VCaP (cell line): ENCODE results near the gene GARNL3.

Experiments used
- H3K27ac ChIP-seq: fragments of 450-650 bp; 2 replicates; pipeline ENCODE4 v1.5.1; 2017
- TF ChIP-seq, protein P1 (sequence below): fragments of 450-650 bp; conservative IDR thresholded peaks from 2 replicates; pipeline ENCODE4 v1.5.1; 2017; ENCODE audit warnings: mild to moderate bottlenecking, moderate library complexity

The GARNL3 gene

DNA sequence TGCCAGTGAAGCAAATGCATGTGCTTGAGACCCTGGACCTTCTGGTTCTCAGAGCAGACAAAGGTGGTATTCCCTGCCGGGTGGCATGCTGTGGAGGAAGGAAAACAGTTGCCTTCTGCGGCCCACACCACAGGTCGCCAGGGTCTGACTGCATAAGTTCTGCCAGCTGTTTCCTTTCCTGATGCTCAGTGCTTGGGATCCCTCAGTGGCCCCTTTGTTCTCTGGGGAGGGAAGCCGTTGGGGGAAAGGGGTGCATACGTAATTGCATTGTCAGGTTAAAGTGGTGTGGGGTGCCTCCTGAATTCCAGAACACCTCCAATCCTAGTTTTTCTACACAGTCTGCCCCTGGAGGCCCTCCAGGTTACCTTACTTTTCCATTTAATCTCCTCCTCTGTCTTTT, 89.3 kb downstream of the GARNL3 start:
- no peak overlapping the region for H3K27ac ChIP-seq
- TF ChIP-seq, protein P1, sequence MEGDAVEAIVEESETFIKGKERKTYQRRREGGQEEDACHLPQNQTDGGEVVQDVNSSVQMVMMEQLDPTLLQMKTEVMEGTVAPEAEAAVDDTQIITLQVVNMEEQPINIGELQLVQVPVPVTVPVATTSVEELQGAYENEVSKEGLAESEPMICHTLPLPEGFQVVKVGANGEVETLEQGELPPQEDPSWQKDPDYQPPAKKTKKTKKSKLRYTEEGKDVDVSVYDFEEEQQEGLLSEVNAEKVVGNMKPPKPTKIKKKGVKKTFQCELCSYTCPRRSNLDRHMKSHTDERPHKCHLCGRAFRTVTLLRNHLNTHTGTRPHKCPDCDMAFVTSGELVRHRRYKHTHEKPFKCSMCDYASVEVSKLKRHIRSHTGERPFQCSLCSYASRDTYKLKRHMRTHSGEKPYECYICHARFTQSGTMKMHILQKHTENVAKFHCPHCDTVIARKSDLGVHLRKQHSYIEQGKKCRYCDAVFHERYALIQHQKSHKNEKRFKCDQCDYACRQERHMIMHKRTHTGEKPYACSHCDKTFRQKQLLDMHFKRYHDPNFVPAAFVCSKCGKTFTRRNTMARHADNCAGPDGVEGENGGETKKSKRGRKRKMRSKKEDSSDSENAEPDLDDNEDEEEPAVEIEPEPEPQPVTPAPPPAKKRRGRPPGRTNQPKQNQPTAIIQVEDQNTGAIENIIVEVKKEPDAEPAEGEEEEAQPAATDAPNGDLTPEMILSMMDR, result no peak

DNA sequence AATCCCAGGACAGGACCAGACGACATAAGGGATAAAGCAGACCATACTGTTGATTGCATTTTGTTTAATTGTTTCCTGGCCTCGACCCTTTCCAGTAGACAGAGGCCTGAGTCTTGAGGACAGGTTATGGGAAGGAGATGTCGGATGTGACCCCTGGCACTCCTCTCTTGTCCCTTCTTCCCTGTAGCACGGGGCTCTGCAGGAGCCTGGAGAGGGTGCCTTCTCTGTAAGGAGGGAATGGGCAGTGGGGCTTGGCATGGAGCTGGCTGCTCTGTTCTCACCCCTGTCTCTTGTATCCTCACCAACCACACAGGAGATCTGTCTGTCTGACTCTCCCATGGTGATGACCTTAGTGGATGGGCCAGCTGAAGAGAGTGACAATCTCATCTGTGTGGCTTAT, 92.3 kb downstream of the GARNL3 start:
- TF ChIP-seq, protein P1, result no peak
- no peak overlapping the region for H3K27ac ChIP-seq

DNA sequence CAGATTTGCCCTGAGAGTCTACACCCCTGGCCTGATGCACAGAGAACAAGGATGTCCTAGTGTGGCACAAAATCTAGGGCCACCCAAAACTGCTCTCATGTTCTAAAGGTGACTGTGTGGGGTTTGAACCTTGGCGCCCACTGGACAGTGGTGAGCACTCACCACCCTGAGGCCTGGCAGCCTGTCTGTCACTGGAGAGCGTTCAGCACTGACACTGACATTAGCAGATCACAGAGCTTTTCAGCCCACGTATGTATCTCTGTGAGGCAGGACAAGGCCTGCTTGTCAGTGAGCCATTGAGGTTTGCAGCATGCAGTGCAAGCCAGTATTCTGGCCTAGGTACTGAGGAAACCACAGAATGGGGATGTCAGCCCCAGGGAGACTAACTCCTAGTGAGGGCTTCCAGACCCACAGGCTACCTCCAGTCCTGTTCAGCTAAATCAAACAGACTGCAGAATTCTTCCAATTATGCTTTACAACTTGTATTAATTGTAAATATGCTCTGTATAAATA, 93.5 kb downstream of the GARNL3 start:
- TF ChIP-seq, protein P1, result no peak

DNA sequence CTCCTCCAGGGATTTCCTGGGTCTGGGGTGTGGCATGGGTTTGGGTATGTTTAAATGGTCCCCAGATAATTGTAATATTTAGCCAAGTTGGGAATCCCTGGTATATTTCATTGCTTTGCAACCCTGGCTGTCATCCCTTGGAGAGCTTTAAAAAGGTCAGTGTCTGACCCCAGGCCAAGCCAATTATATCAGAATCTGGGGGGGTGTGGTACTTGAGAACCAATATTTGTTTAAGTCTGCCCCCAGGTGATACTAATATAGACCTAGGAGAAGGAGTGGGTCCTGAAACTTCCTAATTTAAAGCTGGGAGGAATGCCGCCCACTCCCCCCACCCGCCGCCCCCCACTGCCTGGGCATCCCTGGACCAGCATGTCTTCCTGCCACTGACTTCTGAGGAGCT, 94.2 kb downstream of the GARNL3 start:
- TF ChIP-seq, protein P1, result no peak
- no peak overlapping the region for H3K27ac ChIP-seq

More for the DNA sequence above, 93.5 kb downstream of the GARNL3 start:
- no peak overlapping the region for H3K27ac ChIP-seq

DNA sequence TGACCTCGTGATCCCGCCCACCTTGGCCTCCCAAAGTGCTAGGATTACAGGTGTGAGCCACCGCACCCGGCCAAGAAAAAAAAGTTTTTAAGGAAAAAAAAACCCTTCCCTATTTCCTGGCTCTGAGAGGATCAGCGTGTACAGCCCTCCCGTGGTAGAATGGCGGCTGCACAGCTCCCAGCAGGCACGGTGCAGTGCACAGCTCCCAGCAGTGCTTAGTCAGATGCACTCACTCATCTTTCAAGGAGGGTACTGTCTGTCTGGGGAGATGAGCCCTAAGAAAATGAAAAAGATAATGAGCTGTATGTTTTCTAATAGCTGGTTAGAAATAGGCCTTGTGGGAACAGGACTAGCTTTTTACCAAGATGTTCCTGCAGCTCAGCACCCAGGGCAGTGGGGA, 95.7 kb downstream of the GARNL3 start:
- TF ChIP-seq, protein P1, result no peak
- no peak overlapping the region for H3K27ac ChIP-seq

DNA sequence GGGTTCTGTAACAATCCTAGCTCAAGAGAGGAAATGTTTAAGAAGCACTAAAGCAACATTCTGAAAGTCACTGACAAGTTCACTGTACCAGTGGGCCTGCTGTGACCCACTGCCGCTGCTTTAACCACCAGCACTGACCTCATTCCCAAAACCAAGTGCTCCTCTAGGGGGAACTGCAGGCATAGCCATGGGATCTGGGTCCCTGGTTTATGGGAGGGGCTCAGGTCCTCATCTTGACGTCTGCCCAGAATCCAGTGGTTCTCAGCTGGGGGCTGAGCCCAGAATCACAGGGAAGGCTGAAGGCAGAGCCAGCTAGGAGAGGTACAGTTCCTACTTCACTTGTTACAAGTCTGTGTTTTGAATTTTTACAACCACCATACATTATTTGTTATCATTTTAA, 96.3 kb downstream of the GARNL3 start:
- TF ChIP-seq, protein P1, result 0 out of 2 replicates have a peak, but pooled peaks have one; percentile 7
- H3K27ac ChIP-seq, result no peak overlapping the region

DNA sequence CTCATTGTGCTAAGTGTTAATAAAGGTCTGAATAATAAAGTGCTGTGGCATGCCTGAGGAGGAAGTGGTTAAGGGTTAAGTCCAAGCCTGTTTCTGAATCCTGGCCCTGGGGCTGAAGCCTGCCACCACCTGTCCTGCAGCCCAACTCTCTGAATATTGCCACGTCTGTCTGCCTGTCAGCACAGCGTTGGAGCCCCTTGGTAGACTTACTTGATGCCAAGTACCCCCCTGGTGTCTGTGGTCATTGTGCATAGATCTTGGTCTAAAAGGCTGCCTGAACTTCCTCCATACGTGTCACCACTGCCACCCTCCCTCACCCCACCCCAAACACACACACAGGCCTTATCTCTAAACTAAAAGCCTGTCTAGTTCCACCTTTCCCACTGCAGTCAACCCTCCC, 97.0 kb downstream of the GARNL3 start:
- no peak overlapping the region for H3K27ac ChIP-seq
- TF ChIP-seq, protein P1, result no peak
